Hepatocyte (in vitro differentiated cells): Measurements from ENCODE around the gene ODAM. TPM values are rescaled to one million over a fixed set of nuclear protein-coding genes. Genes with fewer than 3 reads are reported as not detected.

Experiments
- DNase-seq: peaks from one replicate; pipeline ENCODE4 v3.0.0-alpha.2; 2016; ENCODE audit warnings: low spot score
- H2AFZ ChIP-seq: fragments of 200-600 bp; sonication (generic); 2 replicates; pipeline ENCODE4 v1.6.0; 2016; ENCODE audit warnings: antibody characterized with exemption, mild to moderate bottlenecking
- H3K27ac ChIP-seq: fragments of 200-600 bp; sonication (generic); 2 replicates; pipeline ENCODE4 v1.5.1; 2016; ENCODE audit warnings: mild to moderate bottlenecking
- H3K27me3 ChIP-seq: fragments of 200-600 bp; sonication (generic); 2 replicates; pipeline ENCODE4 v1.6.1; 2016
- H3K36me3 ChIP-seq: fragments of 200-600 bp; sonication (generic); replicated peaks from 2 replicates; pipeline ENCODE4 v1.5.1; 2016; ENCODE audit warnings: low read depth; ENCODE audit not compliant: insufficient read depth
- H3K4me1 ChIP-seq: fragments of 200-600 bp; sonication (generic); 2 replicates; pipeline ENCODE4 v1.5.1; 2016; ENCODE audit warnings: mild to moderate bottlenecking, moderate library complexity; ENCODE audit not compliant: insufficient read depth
- H3K4me2 ChIP-seq: fragments of 200-600 bp; sonication (generic); 2 replicates; pipeline ENCODE4 v1.6.0; 2016
- H3K4me3 ChIP-seq: fragments of 200-600 bp; sonication (generic); 2 replicates; pipeline ENCODE4 v1.5.1; 2016; ENCODE audit warnings: mild to moderate bottlenecking
- H3K79me2 ChIP-seq: fragments of 200-600 bp; sonication (generic); 2 replicates; pipeline ENCODE4 v1.6.0; 2017; ENCODE audit warnings: mild to moderate bottlenecking
- H3K9me2 ChIP-seq: fragments of 200-600 bp; sonication (generic); replicated peaks from 2 replicates; pipeline ENCODE4 v1.6.0; 2017; ENCODE audit warnings: mild to moderate bottlenecking; ENCODE audit not compliant: insufficient read depth
- H3K9me3 ChIP-seq: fragments of 200-600 bp; sonication (generic); 2 replicates; pipeline ENCODE4 v1.5.1; 2016; ENCODE audit warnings: low read depth, mild to moderate bottlenecking
- H4K20me1 ChIP-seq: fragments of 200-600 bp; sonication (generic); 2 replicates; pipeline ENCODE4 v1.6.0; 2016; ENCODE audit warnings: mild to moderate bottlenecking; ENCODE audit not compliant: insufficient read depth, poor library complexity, severe bottlenecking
- EZH2 ChIP-seq: fragments of 200-600 bp; sonication (generic); IDR thresholded peaks from 2 replicates; pipeline ENCODE4 v1.6.1; 2016; ENCODE audit warnings: antibody characterized with exemption, mild to moderate bottlenecking, borderline replicate concordance
- EZH2phosphoT487 ChIP-seq: fragments of 200-600 bp; sonication (generic); IDR thresholded peaks from one replicate; pipeline ENCODE4 v1.6.1; 2018; ENCODE audit warnings: antibody characterized with exemption, mild to moderate bottlenecking, low read depth, moderate library complexity; ENCODE audit not compliant: unreplicated experiment, severe bottlenecking
- WGBS: methylation state at CpG from one replicate; pipeline ENCODE4 v1.1.6; 2016; ENCODE audit warnings: low lambda C conversion rate; ENCODE audit errors: missing lambda C conversion rate; 5-methylcytosine and 5-hydroxymethylcytosine counted together
- polyA plus RNA-seq: library from polyadenylated mRNA; unstranded; fragments of >200 nt; fragmentation: Nextera tagmentation; extraction: Ambion mirVana; gene quantifications from 2 replicates; pipeline ENCODE4 v1.2.1, GENCODE V29; 2016
- total RNA-seq: library from RNA; depleted of rRNA; stranded (reverse); fragments of >200 nt; gene quantifications from 2 replicates; pipeline ENCODE4 v1.2.3, GENCODE V29; 2014
- TF ChIP-seq, protein P1 (sequence below): fragments of 200-600 bp; sonication (generic); IDR thresholded peaks from 2 replicates; pipeline ENCODE4 v1.5.1; 2016; ENCODE audit warnings: antibody characterized with exemption, mild to moderate bottlenecking; ENCODE audit not compliant: poor library complexity

Gene ODAM
- total and polyA plus RNA-seq, 2 experiments from 2014 or later, result 1.2 to 3.8 TPM

- Histone ChIP-seq H3K36me3 (no peaks in the 10 kb centered on the region), H4K20me1 (no peaks in the 10 kb centered on the region), H3K4me1 (no peaks in the 10 kb centered on the region), H2AFZ (no peak overlapping the region), H3K27ac (no peak overlapping the region), H3K9me2 (no peaks in the 10 kb centered on the region), H3K9me3 (no peaks in the 10 kb centered on the region), H3K4me3 (no peak overlapping the region), H3K27me3 (no peaks in the 10 kb centered on the region), H3K79me2 (no peaks in the 10 kb centered on the region), H3K4me2 (no peak overlapping the region)
- TF ChIP-seq, protein P1, sequence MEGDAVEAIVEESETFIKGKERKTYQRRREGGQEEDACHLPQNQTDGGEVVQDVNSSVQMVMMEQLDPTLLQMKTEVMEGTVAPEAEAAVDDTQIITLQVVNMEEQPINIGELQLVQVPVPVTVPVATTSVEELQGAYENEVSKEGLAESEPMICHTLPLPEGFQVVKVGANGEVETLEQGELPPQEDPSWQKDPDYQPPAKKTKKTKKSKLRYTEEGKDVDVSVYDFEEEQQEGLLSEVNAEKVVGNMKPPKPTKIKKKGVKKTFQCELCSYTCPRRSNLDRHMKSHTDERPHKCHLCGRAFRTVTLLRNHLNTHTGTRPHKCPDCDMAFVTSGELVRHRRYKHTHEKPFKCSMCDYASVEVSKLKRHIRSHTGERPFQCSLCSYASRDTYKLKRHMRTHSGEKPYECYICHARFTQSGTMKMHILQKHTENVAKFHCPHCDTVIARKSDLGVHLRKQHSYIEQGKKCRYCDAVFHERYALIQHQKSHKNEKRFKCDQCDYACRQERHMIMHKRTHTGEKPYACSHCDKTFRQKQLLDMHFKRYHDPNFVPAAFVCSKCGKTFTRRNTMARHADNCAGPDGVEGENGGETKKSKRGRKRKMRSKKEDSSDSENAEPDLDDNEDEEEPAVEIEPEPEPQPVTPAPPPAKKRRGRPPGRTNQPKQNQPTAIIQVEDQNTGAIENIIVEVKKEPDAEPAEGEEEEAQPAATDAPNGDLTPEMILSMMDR, result no peak
- no peak for TF ChIP-seq EZH2
- no peak for TF ChIP-seq EZH2phosphoT487
- no peak for DNase-seq
- WGBS, result 49% methylated on average over 3 of the region's 3 CpGs
Measured at GRCh38 chr4:70251250-70251944, 55.9 kb downstream of the ODAM start.

- H3K4me2 ChIP-seq, result no peak overlapping the region
- H3K27ac ChIP-seq, result no peak overlapping the region
- no peaks in the 10 kb centered on the region for H3K36me3 ChIP-seq
- no peak overlapping the region for H3K4me3 ChIP-seq
- 67% methylated on average over 1 of the region's 1 CpG for WGBS
- no peaks in the 10 kb centered on the region for H3K79me2 ChIP-seq
- H3K4me1 ChIP-seq, result no peaks in the 10 kb centered on the region
- H3K9me2 ChIP-seq, result no peaks in the 10 kb centered on the region
- TF ChIP-seq EZH2 (no peak), EZH2phosphoT487 (no peak)
- TF ChIP-seq, protein P1, result no peak
- H3K9me3 ChIP-seq, result no peaks in the 10 kb centered on the region
- H4K20me1 ChIP-seq, result no peaks in the 10 kb centered on the region
- H2AFZ ChIP-seq, result no peak overlapping the region
- no peak for DNase-seq
- no peaks in the 10 kb centered on the region for H3K27me3 ChIP-seq
Measured at GRCh38 chr4:70251945-70252277, 56.4 kb downstream of the ODAM start.

Other genes with a start within 250 kb of the ODAM start
- gene CSN2, start 230.0 kb upstream of the ODAM start, total RNA-seq, result not detected in 2 replicates
- not detected in 2 replicates for gene CSN2, start 230.0 kb upstream of the ODAM start, polyA plus RNA-seq
- gene STATH, start 199.8 kb upstream of the ODAM start, total RNA-seq, result not detected in 2 replicates
- gene STATH, start 199.8 kb upstream of the ODAM start, polyA plus RNA-seq, result not detected in 2 replicates
- gene HTN3, start 167.3 kb upstream of the ODAM start, total RNA-seq, result not detected in 2 replicates
- not detected in 2 replicates for gene HTN3, start 167.3 kb upstream of the ODAM start, polyA plus RNA-seq
- not detected in 2 replicates for gene HTN1, start 145.3 kb upstream of the ODAM start, total RNA-seq
- not detected in 2 replicates for gene HTN1, start 145.3 kb upstream of the ODAM start, polyA plus RNA-seq
- gene PRR27, start 41.5 kb upstream of the ODAM start, total RNA-seq, result not detected in 2 replicates
- gene PRR27, start 41.5 kb upstream of the ODAM start, polyA plus RNA-seq, result 0.48 TPM in 1 of 2 replicates, not detected in the other
- gene FDCSP, start 30.4 kb downstream of the ODAM start, total RNA-seq, result not detected in 2 replicates
- not detected in 2 replicates for gene FDCSP, start 30.4 kb downstream of the ODAM start, polyA plus RNA-seq
- gene CSN3, start 46.9 kb downstream of the ODAM start, total RNA-seq, result not detected in 2 replicates
- 1.3 TPM in 1 of 2 replicates, not detected in the other for gene CSN3, start 46.9 kb downstream of the ODAM start, polyA plus RNA-seq
- not detected in 2 replicates for gene CABS1, start 139.3 kb downstream of the ODAM start, total RNA-seq
- gene CABS1, start 139.3 kb downstream of the ODAM start, polyA plus RNA-seq, result not detected in 2 replicates
- not detected in 2 replicates for gene SMR3A, start 165.0 kb downstream of the ODAM start, total RNA-seq
- not detected in 2 replicates for gene SMR3A, start 165.0 kb downstream of the ODAM start, polyA plus RNA-seq
- gene SMR3B, start 187.4 kb downstream of the ODAM start, total RNA-seq, result not detected in 2 replicates
- gene SMR3B, start 187.4 kb downstream of the ODAM start, polyA plus RNA-seq, result not detected in 2 replicates
- not detected in 2 replicates for gene OPRPN, start 202.2 kb downstream of the ODAM start, total RNA-seq
- not detected in 2 replicates for gene OPRPN, start 202.2 kb downstream of the ODAM start, polyA plus RNA-seq